Retina (tissue), 1 donor: Measurements from ENCODE around the gene CFAP97D1.
"Not testable (repeated sequence)": the region's sequence is repeated elsewhere in the genome, so short reads cannot be mapped to it uniquely, and the experiment has no call there.

ENCODE experiments used
- DNase-seq: peaks from one replicate; pipeline ENCODE4 v3.0.0-alpha.2; 2016

Gene CFAP97D1

DNA sequence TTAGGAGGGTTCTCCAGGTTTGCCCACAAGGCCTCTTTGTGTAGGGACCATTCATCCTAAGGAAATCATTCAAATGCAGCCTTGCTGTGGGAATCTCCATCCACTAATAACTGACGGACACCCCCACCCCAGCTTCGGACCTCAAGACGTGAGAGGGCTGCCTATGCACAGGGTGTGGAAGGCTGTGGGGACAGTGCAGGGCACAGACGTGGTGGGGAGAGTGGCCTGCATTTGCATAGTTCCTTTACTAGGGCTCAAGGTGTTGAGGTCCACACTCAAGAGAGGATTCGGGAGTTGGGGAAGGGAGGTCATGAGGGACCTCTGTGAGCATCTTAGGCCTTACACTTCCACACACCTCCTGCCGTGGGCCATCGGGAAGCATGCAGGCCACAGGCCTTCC, 11.3 kb upstream of the CFAP97D1 start:
- no peak for DNase-seq

DNA sequence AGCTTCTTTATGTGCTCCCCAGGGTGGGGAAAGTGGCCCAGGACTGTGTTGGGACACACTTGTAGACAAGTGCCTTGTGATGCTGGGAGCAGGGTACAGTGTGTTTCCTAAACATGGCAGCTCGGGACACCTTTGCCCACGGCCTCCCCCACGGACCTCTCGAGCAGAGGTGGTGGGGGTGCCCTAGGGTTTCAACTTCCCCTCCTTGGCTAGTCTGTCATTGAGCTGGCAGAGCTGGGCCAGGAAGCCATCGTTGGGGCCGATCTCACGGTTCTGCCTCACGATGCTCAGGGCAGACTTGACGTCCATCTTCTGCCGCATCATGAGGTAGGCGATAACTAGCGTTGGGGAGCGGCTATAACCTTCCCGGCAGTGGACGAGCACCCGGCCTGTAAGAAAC, 10.8 kb upstream of the CFAP97D1 start:
- no peak for DNase-seq

DNA sequence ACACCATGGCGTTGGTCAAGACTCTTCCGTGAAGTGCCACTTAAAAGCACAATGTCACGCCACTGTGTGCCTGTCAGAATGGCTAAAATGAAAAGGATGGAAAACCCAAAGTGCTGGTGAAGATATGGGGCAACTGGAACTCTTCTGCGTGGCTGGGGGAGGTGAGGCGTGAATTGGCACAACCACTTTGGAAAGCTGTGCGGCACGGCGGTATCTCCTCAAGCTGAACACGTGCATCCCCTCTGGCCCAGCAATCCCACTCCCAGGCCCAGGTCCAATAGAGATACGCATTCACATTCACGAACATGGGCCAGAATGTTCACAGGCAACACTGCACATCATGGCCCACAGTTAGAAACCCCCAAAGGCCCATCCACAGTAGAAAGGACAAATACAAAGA, 10.4 kb upstream of the CFAP97D1 start:
- DNase-seq, result no peak

DNA sequence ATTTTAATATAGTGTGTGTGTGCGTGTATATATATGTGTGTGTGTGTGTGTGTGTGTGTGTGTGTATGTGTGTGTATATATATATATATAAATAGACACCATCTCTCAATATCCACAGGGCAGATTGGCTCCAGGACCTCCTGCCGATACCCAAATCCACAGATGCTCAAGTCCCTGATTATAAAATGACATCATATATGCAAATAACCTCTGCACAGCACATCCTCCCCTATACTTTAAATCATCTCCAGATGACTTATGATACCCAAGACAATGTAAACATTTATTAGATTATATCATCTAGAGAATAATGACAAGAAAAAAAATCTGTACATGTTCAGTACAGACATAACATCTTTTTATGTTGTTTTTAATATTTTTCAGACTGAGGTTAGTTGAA, 9.3 kb upstream of the CFAP97D1 start:
- DNase-seq, result no peak

DNA sequence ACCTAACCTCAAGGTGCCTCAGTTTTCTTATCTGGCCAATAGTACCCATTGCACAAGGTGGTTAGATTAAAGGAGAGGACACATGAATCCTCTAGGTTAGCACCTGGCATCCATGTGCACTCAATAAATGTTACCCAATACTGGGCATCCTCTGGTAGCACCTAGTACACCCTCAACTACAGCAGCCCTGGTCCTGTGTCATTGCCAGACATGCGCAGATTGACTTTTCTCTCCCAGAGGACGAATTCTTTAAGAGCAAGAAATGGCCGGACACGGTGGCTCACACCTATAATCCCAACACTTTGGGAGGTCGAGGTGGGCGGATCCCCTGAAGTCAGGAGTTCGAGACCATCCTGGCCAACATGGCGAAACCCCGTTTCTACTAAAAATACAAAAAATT, 8.8 kb upstream of the CFAP97D1 start:
- DNase-seq, result no peak

DNA sequence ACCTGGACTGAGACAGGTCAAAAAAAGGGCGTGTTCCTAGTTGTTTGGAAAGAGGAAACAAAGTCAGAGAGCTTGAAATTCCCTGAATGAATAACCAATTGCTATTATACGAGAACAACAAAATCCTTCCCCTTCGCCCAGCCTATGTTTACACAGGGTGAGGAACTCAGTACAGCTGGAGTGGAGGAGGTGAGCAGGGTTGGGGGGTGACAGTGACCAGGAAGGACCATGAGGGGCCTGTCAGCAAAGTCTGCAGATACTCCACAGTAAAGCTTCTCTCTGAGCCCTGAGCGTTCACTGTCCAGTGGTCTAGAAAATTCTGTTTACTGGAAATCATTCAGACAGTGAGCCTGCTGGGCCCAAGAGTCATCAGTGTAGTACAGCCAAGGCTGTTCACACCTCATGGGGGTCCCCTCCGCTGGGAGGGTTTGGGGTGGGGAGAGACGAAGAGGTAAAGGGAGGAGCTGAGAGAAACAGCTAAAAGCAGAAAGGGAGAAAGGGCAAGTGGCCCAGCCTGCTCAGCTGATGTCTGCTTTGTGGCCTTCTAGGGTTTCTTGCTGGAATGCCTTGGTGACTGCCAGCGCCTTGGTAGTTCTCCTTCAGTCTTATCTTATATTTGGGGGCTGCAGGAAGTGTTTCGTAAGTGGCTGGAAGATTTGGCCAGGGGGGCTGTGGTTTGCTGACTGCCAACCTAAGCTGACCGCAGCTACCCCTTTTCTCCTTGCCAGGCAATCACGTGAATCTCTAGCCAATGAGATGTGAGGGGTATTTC, 7.2 kb upstream of the CFAP97D1 start:
- no peak for DNase-seq

DNA sequence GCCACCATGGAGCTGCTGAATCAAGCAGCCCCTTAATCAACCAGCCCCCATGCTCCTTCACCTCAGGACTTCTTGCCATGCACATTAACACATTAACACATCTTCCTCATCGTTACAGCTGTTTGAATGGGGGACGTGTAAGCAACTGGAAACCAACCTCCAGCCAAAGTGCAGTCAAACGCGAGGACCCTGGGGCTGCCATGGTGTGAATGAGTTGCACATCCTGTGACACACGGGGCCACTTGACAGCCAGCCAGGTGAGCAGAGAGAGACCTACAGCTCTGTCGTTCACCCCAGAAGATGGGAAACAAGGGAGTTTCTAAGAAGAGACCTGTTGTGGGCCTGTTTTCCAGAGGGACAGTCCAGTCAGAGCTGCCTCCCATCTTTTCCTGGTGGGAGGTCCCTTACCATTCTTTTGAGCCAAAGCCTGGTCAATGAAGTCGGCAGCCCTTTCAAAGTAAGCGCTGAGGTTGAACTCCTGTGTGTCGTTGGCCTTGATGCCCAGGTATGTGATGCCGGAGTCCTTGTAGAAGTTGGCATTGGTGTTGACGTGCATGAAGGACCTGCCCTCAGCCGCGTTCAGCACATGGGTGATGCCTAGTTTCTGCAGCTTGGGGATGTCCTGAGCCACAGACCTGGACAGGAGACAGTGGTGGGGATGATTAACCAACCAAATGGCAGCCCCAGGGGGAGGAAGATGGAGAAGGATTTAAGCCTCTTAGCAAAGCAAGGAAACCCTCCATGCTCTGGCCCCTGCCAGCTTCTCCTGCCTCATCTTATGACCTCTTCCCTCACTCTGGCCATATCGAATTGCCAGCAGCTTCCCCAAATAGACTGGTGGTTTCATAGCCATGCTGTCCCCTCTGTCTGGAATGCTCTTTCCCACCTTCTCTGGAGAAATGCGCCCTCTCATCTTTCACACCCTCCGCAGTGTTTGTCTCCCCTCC, 5.7 kb upstream of the CFAP97D1 start:
- no peak for DNase-seq

DNA sequence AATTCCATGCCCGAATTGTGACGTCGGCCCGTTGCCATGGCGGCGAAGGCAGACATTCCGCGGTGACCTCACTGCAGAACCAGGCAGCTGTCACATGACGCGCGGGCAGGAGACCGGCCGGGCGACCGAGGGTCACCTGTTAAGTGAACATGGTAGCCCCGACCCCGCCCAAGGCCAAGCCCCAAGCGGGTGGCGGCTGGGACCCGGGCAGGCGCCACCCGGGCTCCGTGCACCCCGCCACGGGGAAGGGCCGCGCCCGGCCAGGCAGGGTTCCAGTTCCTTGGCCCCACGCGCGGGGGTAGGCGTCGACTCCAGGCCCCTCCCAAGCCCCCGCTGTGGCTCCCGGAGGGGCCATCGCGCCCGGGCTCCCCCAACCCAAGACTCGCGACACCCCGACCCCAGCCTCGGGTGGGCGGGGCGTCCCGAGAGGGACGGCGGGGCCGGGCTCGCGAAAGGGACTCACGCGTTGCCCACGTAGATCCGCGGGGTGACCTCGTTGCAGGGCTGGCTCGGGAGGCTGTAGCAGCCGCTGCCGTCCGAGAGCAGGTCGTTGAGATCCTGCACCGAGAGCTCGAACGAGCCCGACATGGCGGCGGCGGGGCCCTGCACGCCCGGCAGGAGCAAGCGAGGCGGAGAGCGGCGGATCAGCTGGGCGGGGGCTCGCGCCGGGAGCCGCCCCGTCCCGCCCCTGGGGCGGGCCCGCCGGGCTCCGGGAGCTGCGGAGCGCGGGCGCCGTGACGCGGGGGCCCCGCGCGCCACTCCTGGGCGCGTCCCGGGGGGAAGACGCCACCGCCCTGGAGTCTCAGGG, 1.7 kb upstream of the CFAP97D1 start, which contains the start of gene DUSP3:
TSS of gene DUSP3 (minus strand) at position 641 of the 808 bp plus-strand sequence. CDS start at position 588, 53 bp downstream.
- DNase-seq, result peak; percentile 88

DNA sequence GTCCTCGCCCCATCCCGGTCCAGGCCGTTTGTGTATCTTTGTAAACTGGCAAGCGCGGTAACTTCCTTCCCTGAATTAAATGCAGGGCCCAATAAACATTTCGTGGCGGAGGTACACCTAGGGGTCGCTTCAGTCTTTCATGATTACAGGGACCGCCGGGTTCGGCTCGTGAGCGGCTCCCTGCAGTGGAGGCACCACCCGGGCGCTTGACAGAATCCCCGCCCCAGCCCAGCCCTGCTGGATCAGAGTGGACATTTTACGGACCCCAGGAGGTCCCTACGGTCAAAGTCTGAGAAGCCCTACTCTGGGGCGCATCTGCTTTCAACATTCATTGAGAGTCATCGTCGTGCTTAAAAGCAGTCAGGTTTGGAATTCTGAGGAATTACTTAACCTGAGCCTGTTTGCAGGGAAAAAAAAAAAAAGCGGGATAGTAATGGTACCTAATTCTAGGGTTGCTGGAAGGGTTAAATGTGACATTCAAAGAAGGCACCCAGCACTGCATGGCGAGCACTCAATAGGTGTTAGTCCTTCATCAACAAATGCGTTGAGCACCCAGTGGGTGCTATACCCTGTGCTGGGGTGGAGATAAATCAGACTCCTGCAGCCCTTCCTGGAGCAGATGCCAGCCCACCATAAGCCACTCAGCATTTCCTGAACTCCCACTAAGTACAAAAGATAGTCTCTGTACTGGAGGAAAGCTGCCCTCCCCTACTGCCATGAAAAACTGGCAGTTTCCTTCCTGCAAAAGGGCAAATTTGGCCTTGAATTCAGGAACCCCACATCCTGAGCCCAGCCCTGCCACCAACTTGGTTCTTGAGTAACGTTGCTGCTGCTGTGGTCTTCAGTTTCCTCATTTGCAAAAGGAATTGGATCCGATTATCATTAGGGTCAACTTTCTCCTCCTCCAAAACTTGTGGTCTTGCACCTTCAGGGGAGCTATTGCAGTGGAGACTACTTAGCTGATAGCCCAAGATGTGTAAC, 800 bp upstream of the CFAP97D1 start:
- peak; percentile 82 for DNase-seq

DNA sequence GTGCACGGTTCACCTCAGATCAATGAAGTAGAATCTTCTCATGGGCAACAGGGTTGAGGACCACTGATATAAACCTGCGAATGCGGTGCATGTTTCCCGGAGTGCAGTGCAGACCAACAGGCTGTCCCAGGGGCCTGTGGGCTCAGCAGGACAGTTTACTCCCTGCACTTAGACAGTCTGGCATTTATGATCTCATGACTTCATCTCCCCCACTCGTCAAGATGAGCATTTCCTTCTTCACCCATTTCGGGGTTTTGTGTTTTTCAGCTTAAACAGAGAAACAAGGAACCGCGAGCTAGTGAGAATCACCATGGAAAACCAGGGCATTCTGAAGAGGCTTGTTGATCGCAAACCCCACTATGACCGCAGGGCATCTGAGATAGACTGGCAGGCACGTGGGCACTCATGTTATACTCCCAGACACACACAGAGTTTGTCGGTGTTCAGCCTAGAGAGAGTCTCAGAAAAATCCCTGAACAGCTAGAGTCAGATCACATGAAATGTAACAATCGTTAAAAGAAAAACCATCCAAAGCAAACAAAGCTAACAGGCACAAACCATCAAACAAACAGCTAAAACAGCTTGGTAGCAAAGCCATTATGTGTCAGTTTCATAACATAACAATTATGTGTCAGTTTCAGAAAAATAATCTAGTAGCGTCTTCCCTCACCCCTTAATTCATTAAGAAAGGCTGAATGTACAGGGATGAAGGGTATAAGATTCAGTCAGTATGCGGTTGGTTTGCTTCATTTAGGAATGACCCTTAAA, 2.9 kb downstream of the CFAP97D1 start:
- DNase-seq, result no peak

DNA sequence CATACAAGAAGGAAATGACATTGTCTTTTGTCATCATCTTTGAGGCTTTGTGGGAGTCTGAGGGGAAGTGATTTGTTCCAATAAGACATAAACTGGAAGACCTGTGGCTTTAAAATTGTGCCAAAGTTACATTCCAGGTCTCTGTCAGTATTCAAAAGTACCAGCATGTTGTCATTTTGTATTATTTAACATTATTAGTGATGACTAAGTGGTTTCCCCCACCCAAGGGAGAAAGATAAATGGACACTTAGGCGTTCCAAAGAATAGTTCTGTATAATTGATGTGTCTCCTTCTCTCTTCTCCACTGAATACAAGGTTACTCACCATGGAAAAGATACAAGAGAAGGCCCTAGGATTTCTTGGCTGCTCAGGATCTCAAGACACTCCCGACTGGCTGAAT, 3.8 kb downstream of the CFAP97D1 start:
- no peak for DNase-seq

DNA sequence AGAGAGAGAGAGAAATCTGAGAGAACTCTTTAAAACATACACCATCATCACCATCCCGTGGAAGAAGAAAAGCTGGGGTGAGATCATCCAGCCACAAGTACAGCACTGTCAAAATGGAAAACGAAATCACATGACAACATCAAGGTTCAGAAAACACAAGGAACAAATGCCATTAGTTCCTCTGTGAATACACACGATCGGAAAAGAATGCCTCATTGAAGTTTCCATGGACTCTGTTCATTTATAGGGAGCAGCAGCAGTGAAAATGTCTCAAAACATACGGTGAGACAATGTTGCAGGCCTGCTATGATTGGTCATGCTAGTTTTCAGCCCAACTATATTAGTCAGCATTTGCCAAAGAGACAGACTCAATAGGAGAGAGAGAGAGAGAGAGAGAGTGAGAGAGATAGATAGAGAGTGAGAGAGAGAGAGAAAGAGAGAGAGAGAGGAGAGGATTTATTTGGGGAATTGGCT, 4.4 kb downstream of the CFAP97D1 start:
- no peak for DNase-seq

DNA sequence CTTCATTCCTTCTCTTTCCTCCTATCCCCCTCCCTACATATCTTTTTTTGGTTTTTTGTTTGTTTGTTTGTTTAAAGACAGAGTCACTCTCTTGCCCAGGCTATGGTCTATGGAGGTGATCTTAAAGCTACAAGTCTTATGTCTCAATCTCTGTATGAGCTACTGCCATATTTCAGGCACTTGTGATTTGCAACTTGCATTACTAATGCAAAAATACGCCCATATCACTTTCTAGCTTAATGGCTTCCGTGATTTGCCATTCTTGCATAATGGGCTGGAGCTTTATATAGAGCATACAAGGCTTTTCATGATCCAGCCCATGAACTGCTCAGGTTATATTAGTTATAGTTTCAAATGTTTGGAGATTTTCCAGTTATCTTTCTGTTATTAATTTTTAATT, 7.5 kb downstream of the CFAP97D1 start:
- DNase-seq, result no peak

DNA sequence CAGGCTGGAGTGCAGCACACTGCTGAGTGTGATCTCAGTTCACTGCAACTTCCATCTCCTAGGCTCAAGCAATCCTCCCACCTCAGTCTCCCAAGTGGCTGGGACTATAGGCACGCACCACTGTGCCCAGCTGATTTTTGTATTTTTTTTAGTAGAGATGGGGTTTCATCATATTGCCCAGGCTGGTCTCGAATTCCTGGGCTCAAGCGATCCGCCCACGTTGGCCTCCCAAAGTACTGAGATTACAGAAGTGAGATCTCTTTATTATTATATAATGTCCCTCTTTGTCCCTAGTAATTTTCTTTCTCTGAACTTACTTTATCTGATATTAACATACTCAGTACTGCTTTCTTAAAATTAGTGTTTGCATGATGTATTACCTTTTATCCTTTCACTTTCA, 8.3 kb downstream of the CFAP97D1 start:
- DNase-seq, result no peak

DNA sequence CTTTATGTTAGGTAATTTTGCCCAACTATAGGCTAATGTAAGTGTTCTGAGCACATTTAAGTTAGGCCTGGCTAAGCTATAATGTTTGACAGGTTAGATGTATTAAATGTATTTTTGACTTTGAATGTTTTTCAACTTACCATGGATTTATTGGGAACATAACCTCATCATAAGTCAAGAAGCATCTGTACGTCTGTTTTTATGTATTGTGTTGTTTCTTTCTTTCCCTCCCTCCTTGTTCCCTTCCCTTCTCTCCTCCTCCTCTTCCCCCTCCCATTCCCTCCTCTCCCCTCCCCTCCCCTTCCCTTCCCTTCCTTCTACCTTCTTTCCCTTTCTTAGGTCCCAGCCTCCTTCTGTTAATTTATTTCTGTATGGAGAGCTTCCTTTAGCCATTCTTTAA, 9.2 kb downstream of the CFAP97D1 start:
- DNase-seq, result no peak

DNA sequence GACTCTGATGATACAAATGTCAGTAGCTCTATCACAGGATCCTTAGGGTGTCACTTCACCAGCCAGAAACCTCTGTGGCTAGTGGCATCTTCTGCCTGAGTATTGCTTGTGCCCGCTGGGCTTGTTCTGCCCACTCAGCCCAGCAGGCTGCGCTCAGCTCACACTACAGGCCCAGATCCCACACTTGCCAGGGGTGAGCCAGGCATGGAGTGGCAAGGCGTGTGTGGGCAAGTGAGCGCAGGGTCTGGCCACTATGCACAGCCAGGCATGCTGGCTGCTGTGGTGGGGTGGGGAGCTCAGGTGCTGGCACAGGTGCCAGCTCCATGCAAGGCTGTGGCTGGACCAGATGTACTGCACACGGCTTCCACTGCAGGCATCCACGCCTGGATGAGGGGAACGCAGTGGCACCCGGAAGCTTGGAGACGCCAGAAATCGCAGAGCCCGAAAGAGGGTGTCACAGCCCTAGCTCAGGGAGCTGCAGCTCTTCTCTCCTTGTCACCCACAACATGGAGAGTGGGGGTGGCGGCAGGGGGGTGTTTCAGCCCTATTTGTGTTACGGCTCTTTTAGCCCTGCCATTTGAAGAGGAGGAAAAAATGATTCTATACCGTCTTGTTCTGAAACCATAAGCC, 10.2 kb downstream of the CFAP97D1 start:
- no peak for DNase-seq

DNA sequence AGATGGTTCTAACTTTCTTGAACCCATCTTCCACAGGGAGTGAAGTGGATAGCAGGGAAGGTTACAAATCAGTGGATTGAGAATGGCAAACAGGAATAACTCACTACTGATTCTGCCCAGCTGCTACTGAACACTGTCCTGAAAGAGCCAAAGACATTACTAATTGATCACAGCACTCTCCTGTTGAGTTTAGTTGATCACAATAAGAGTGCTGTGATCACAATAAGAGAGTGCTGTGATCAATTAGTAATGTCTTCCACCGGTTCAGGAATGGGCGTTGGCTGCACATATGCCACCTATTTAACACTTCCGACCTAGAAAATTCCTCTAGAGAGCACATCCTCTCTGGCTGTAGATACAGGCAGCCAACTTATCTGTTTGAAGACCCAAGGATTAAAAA, 11.4 kb downstream of the CFAP97D1 start:
- DNase-seq, result peak; percentile 50

DNA sequence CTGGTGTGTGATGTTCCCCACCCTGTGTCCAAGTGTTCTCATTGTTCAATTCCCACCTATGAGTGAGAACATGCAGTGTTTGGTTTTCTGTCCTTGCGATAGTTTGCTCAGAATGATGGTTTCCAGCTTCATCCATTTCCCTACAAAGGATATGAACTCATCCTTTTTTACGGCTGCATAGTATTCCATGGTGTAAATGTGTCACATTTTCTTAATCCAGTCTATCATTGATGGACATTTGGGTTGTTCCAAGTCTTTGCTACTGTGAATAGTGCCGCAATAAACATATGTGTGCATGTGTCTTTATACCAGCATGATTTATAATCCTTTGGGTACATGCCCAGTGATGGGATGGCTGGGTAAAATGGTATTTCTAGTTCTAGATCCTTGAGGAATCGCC, 12.4 kb downstream of the CFAP97D1 start:
- DNase-seq, result not testable (repeated sequence)

DNA sequence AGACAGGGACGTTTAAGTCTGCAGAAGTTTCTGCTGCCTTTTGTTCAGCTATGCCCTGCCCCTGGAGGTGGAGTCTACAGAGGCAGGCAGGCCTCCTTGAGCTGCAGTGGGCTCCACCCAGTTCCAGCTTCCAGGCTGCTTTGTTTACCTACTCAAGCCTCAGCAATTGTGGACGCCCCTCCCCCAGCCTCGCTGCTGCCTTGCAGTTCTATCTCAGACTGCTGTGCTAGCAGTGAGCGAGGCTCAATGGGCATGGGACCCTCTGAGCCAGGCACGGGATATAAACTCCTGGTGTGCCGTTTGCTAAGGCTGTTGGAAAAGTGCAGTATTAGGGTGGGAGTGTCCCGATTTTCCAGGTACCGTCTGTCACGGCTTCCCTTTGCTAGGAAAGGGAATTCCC, 17.8 kb downstream of the CFAP97D1 start:
- not testable (repeated sequence) for DNase-seq

DNA sequence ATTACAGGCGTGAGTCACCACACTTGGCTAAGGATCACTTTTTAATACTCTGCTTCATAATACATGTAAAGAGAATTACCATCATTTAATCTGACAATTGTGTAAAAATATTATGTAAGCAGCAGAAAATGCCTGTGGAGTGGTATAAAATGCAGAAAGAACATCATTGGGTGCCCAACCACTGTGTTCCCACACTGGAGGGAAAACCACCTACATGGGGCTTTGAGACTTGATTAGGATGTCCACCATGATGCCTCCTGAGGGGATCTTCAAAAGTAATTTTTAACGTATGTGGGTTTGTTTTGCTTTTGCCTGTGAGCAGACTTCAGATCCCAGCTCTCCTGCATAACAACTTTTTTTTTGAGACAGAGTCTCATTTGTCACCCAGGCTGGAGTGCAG, 18.8 kb downstream of the CFAP97D1 start:
- no peak for DNase-seq
